ENCODE data around the gene MVB12B. TPM values are rescaled to one million over a fixed set of nuclear protein-coding genes. Genes with fewer than 3 reads are reported as not detected.
"Not testable (repeated sequence)": the region's sequence is repeated elsewhere in the genome, so short reads cannot be mapped to it uniquely, and the experiment has no call there.

Gene MVB12B
- total RNA-seq, 1 donor from 2014 or later, result 13.1 TPM

- no peaks in the 10 kb centered on the region for H3K36me3 Mint-ChIP-seq (ENCODE audit: low read depth)
- no peaks in the 10 kb centered on the region for H3K9me3 Mint-ChIP-seq (ENCODE audit: low read depth)
- DNase-seq (ENCODE audit: low spot score), result no peak
- TF ChIP-seq CTCF (IDR thresholded peaks at IDR 0.05), result no peak
- no peak overlapping the region for H3K4me3 Mint-ChIP-seq (ENCODE audit: unreplicated experiment)
- H3K27ac Mint-ChIP-seq (ENCODE audit: unreplicated experiment), result no peak overlapping the region
- peaks cover 19% of the 10 kb centered on the region for H3K27me3 Mint-ChIP-seq (ENCODE audit: low read depth)
- H3K4me1 Mint-ChIP-seq (ENCODE audit: low read depth), result peaks cover 22% of the 10 kb centered on the region
Measured at GRCh38 chr9:126536131-126536530, 209.5 kb downstream of the MVB12B start.

GRCh38 chr9:126536841-126537465 is 210.3 kb downstream of the MVB12B start:
- Mint-ChIP-seq H3K4me1 (ENCODE audit: low read depth) (peaks cover 16% of the 10 kb centered on the region), H3K9me3 (ENCODE audit: low read depth) (no peaks in the 10 kb centered on the region), H3K4me3 (ENCODE audit: unreplicated experiment) (no peak overlapping the region), H3K27me3 (ENCODE audit: low read depth) (peaks cover 19% of the 10 kb centered on the region), H3K36me3 (ENCODE audit: low read depth) (no peaks in the 10 kb centered on the region), H3K27ac (ENCODE audit: unreplicated experiment) (no peak overlapping the region)
- no peak for TF ChIP-seq CTCF (IDR thresholded peaks at IDR 0.05)
- DNase-seq (ENCODE audit: low spot score), result no peak

DNA sequence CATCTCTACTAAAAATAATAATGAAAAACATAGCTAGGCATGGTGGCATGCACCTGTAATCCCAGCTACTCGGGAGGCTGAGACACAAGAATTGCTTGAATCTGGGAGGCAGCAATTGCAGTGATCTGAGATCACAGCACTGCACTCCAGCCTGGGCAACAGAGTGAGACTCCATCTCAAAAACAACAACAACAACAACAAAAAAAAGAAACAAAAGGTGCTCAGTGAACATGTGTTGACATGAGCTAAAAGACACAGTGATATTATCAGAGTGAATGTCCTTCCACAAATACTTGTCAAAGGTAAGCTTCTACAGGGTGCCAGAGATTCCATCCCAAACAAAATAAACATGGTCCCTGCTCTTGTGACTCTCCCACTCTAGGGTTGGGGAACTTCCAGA is 211.9 kb downstream of the MVB12B start:
- Mint-ChIP-seq H3K4me3 (ENCODE audit: unreplicated experiment) (no peak overlapping the region), H3K9me3 (ENCODE audit: low read depth) (no peaks in the 10 kb centered on the region), H3K27ac (ENCODE audit: unreplicated experiment) (no peak overlapping the region), H3K4me1 (ENCODE audit: low read depth) (peaks cover 5% of the 10 kb centered on the region), H3K27me3 (ENCODE audit: low read depth) (peaks cover 17% of the 10 kb centered on the region), H3K36me3 (ENCODE audit: low read depth) (no peaks in the 10 kb centered on the region)
- TF ChIP-seq CTCF (IDR thresholded peaks at IDR 0.05), result no peak
- no peak for DNase-seq (ENCODE audit: low spot score)

GRCh38 chr9:126540398-126540797 is 213.8 kb downstream of the MVB12B start:
- H3K27ac Mint-ChIP-seq (ENCODE audit: unreplicated experiment), result not testable (repeated sequence)

DNA sequence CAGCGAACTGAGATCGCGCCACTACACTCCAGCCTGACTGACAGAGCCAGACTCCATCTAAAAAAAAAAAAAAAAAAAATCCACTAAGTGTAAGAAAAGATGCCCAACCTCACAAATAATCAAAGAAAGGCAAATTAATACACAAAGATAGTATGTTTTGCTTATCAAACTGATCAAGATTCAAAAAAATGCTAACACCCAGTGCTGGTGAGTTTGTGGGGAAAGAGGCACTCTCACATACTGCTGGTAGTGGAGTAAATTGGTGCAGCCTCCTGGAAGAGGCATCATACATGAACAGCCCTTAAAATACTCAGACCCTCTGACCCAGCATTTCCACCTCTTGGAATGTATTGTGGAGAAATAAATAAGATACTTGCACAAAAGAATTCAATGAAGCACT is 216.9 kb downstream of the MVB12B start:
- Mint-ChIP-seq H3K9me3 (ENCODE audit: low read depth) (peaks cover 3% of the 10 kb centered on the region), H3K4me3 (ENCODE audit: unreplicated experiment) (no peak overlapping the region), H3K36me3 (ENCODE audit: low read depth) (no peaks in the 10 kb centered on the region), H3K27ac (ENCODE audit: unreplicated experiment) (no peak overlapping the region), H3K27me3 (ENCODE audit: low read depth) (peaks cover 5% of the 10 kb centered on the region), H3K4me1 (ENCODE audit: low read depth) (no peaks in the 10 kb centered on the region)
- no peak for DNase-seq (ENCODE audit: low spot score)
- no peak for TF ChIP-seq CTCF (IDR thresholded peaks at IDR 0.05)

More at GRCh38 chr9:126540398-126540797, 213.8 kb downstream of the MVB12B start:
- not testable (repeated sequence) for H3K9me3 Mint-ChIP-seq (ENCODE audit: low read depth); H3K27me3 Mint-ChIP-seq (ENCODE audit: low read depth); H3K4me3 Mint-ChIP-seq (ENCODE audit: unreplicated experiment); H3K36me3 Mint-ChIP-seq (ENCODE audit: low read depth); H3K4me1 Mint-ChIP-seq (ENCODE audit: low read depth)
- DNase-seq (ENCODE audit: low spot score), result peak; percentile 13

GRCh38 chr9:126545106-126545505 is 218.5 kb downstream of the MVB12B start:
- Mint-ChIP-seq H3K4me3 (ENCODE audit: unreplicated experiment) (no peak overlapping the region), H3K9me3 (ENCODE audit: low read depth) (peaks cover 3% of the 10 kb centered on the region)

More at GRCh38 chr9:126545106-126545505, 218.5 kb downstream of the MVB12B start:
- peaks cover 3% of the 10 kb centered on the region for H3K27me3 Mint-ChIP-seq (ENCODE audit: low read depth)
- H3K36me3 Mint-ChIP-seq (ENCODE audit: low read depth), result no peaks in the 10 kb centered on the region
- peak; percentile 54 for DNase-seq (ENCODE audit: low spot score)
- no peak for TF ChIP-seq CTCF (IDR thresholded peaks at IDR 0.05)
- H3K4me1 Mint-ChIP-seq (ENCODE audit: low read depth), result no peaks in the 10 kb centered on the region
- H3K27ac Mint-ChIP-seq (ENCODE audit: unreplicated experiment), result no peak overlapping the region
